AG04450 (cell line): ENCODE data around the gene DIMT1. TPM values are rescaled to one million over a fixed set of nuclear protein-coding genes. Genes with fewer than 3 reads are reported as not detected.

Experiments used
- CTCF ChIA-PET: fragments of 300-600, 350-600 bp; formaldehyde crosslinking; extraction: SDS; loops from one replicate; lab custom pipeline; 2022; ENCODE audit warnings: antibody characterized with exemption, inconsistent platforms; lab: Charles Lee
- POLR2A ChIA-PET: fragments of 350-600 bp; formaldehyde crosslinking; extraction: SDS; loops from one replicate; lab custom pipeline; 2021; ENCODE audit warnings: antibody characterized with exemption, inconsistent platforms; lab: Yijun Ruan, JAX
- DNase-seq: peaks from one replicate; pipeline ENCODE4 v3.0.0-alpha.2; 2011; ENCODE audit warnings: low read depth, low spot score
- H3K27ac ChIP-seq: one replicate; pipeline ENCODE4 v1.5.1; 2012; ENCODE audit warnings: low read depth, low read length, control low read depth
- H3K27me3 ChIP-seq: one replicate; pipeline ENCODE4 v1.6.0; 2012; ENCODE audit warnings: low read length; ENCODE audit not compliant: control insufficient read depth, insufficient read depth
- H3K4me3 ChIP-seq: 2 replicates; pipeline ENCODE4 v1.5.1; 2011; ENCODE audit warnings: mild to moderate bottlenecking, low read depth, low read length, control low read depth
- H3K9me3 ChIP-seq: 2 replicates; pipeline ENCODE4 v1.5.1; 2012; ENCODE audit warnings: low read length; ENCODE audit not compliant: control insufficient read depth, insufficient read depth
- CTCF ChIP-seq: IDR thresholded peaks from 2 replicates; pipeline ENCODE4 v1.5.1; 2011; ENCODE audit warnings: low read depth, low read length, control low read depth, inconsistent platforms
- polyA plus RNA-seq: library from polyadenylated mRNA; depleted of rRNA; stranded (reverse); fragments of >200 nt; gene quantifications from 2 replicates; pipeline ENCODE4 v1.2.3, GENCODE V29; 2011

The DIMT1 gene
- polyA plus RNA-seq, 1 experiment: 31.1 TPM

DNA sequence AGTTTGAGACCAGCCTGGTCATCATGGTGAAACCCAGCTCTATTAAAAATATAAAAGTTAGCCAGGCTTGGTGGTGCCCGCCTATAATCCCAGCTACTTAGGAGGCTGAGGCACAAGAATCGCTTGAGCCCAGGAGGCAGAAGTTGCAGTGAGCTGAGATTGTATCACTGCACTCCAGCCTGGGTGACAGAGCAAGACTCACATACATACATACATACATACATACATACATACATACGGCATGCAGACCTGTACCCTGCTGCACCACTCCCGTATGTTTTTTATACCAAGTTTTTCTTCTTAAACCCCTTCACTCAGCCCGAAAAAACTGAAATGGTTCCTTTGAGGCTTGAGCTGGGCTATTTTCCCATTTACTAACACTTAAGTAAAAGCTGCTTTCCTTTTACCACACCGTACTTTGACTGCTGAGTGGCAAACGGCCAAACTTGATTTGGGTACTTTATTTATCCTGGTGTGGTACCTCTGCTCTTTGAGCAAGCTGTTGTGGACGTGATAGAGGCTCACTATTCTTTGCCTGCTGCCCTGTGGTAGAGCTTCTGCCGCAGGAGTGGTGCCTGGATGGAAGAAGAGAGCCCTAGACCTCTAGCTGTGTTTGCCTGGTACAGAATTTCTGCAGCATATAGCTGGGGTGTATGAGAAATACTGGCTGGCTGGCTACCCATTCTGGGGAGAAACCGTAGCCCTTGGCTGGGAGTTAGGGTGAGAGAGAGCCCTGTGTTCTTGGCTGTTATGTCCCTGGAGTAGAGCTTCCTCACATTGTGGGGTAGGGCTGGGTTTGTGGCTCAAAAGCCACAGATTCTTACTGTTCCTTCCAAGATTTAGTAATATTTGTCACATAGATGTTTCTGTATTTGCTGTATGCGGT lies 28.3 kb upstream of the DIMT1 start:
- ChIA-PET POLR2A (no interaction called here), CTCF (interaction anchor here (0.8 to 4.5 kb wide), 4 partner anchors 12 to 347 kb away, joined by 3 to 36 read pairs (median 4); no protein-coding TSS in a partner anchor)
- Histone ChIP-seq H3K9me3 (no peaks in the 10 kb centered on the region), H3K4me3 (no peak overlapping the region), H3K27me3 (no peaks in the 10 kb centered on the region), H3K27ac (no peak overlapping the region)
- no peak for TF ChIP-seq CTCF
- no peak for DNase-seq

GRCh38 chr5:62424763-62425162 lies 21.1 kb upstream of the DIMT1 start:
- POLR2A ChIA-PET: no interaction called here
- CTCF ChIA-PET: interaction anchor here (1.4 kb wide), 1 partner anchor 35 kb away, joined by 4 read pairs; no protein-coding TSS in a partner anchor

DNA sequence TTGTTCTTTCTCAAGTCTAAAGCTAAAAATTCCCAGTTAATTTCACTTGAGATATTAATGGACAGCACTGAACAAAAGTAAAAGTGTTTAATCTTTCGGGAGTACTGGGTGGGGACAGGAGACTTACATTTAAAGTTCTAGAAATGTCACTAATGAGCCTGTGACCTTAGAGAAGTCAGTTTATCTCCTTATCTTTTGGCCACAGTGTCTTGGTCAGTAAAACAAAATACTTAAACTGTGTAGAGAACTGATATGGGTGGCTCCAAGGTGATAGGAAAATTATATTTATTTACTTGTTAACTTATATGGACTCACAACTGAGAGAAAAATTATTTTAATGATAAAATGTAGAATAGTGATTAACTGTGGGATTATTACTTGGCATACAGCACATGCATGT lies 17.7 kb upstream of the DIMT1 start:
- no peak overlapping the region for H3K27ac ChIP-seq
- POLR2A ChIA-PET: no interaction called here
- H3K27me3 ChIP-seq: no peaks in the 10 kb centered on the region
- no peak for DNase-seq
- no peak for TF ChIP-seq CTCF
- H3K9me3 ChIP-seq: no peaks in the 10 kb centered on the region
- CTCF ChIA-PET: no interaction called here
- no peak overlapping the region for H3K4me3 ChIP-seq

More at GRCh38 chr5:62424763-62425162, 21.1 kb upstream of the DIMT1 start:
- TF ChIP-seq CTCF: no peak
- H3K27me3 ChIP-seq: no peaks in the 10 kb centered on the region
- DNase-seq: no peak
- H3K4me3 ChIP-seq: no peak overlapping the region
- H3K27ac ChIP-seq: no peak overlapping the region
- no peaks in the 10 kb centered on the region for H3K9me3 ChIP-seq

GRCh38 chr5:62419609-62420008 lies 15.9 kb upstream of the DIMT1 start:
- no peak for DNase-seq
- H3K27me3 ChIP-seq: no peaks in the 10 kb centered on the region
- POLR2A ChIA-PET: no interaction called here
- CTCF ChIA-PET: interaction anchor here (1.1 to 1.3 kb wide), 3 partner anchors 24 to 360 kb away, joined by 4 to 9 read pairs (median 6); no protein-coding TSS in a partner anchor
- TF ChIP-seq CTCF: no peak
- H3K9me3 ChIP-seq: no peaks in the 10 kb centered on the region
- H3K27ac ChIP-seq: no peak overlapping the region
- H3K4me3 ChIP-seq: no peak overlapping the region
